Adrenal gland (tissue), 5 donors: ENCODE measurements around the gene FLYWCH1.

ENCODE experiments used
- CTCF ChIP-seq, 6 experiments: fragments of 450-650 bp in 4 of 6; fragments of 200-600 bp in 2 of 6; sonication (generic) in 1 of 6; IDR thresholded peaks; 1 replicate in 5 of 6; 2 replicates in 1 of 6; pipeline versions ENCODE4 v1.5.1 to v1.8.0; 2016 to 2021; ENCODE audit warnings: antibody characterized with exemption in 6 of 6, mild to moderate bottlenecking in 2 of 6, moderate library complexity in 1 of 6
- POLR2A ChIP-seq, 2 donors: fragments of 450-650 bp; IDR thresholded peaks; one replicate each; pipeline ENCODE4 v1.6.1; 2017; ENCODE audit warnings: antibody characterized with exemption in 2 of 2, mild to moderate bottlenecking in 2 of 2, moderate library complexity in 1 of 2
- donor health status: DM: no; HTN: no; CAD: no.

DNA sequence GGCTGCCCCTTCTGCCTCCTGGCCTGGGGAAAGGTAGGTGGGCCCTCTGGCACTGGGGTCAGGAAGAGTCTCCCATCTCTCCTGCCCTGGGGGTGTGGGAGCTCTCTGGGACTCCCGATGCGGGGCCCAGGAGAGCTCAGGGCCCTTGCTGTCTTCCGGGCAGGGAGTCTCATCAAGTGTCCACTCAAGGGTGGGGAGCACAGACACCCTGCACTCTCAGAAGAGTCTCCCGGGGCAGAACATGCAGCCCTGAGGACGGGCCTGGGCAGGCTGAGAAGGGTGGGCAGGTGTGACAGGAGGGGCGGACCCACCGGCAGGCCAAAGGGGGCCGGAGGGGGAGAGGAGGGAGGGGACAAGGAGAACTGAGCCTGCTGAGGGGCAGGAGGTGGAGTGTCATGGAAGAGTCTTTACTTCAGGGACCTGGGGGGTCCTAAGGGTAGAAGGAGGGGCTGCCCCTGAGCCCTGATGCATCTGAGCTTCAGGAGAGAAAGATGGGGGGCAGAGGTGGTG lies 76.9 kb downstream of the FLYWCH1 start:
- TF ChIP-seq CTCF (IDR thresholded peaks at IDR 0.05) (no peak), POLR2A (IDR thresholded peaks at IDR 0.05) (no peak)
